ENCODE results near the gene RETSAT.
"Not testable (repeated sequence)": the region's sequence is repeated elsewhere in the genome, so short reads cannot be mapped to it uniquely, and the experiment has no call there.

Gene RETSAT

GRCh38 chr2:85383151-85383550, 28.8 kb upstream of the RETSAT start:
- DNase-seq = not testable (repeated sequence)

- no peak for DNase-seq
Measured at GRCh38 chr2:85380048-85380447, 25.7 kb upstream of the RETSAT start.

GRCh38 chr2:85378257-85378656, 23.9 kb upstream of the RETSAT start:
- DNase-seq = no peak

- DNase-seq = no peak
Measured at GRCh38 chr2:85377083-85377482, 22.8 kb upstream of the RETSAT start.

- no peak for DNase-seq
Measured at GRCh38 chr2:85376291-85377065, 22.1 kb upstream of the RETSAT start.

GRCh38 chr2:85371045-85371444, 16.7 kb upstream of the RETSAT start:
- DNase-seq = no peak

- no peak for DNase-seq
Measured at GRCh38 chr2:85369500-85369899, 15.2 kb upstream of the RETSAT start.

GRCh38 chr2:85368921-85369320, 14.6 kb upstream of the RETSAT start:
- DNase-seq = no peak

GRCh38 chr2:85367180-85367579, 12.9 kb upstream of the RETSAT start:
- no peak for DNase-seq

- DNase-seq = not testable (repeated sequence)
Measured at GRCh38 chr2:85362653-85363387, 8.5 kb upstream of the RETSAT start.

GRCh38 chr2:85357736-85358135, 3.4 kb upstream of the RETSAT start:
- no peak for DNase-seq

GRCh38 chr2:85356186-85356585, 1.9 kb upstream of the RETSAT start:
- no peak for DNase-seq

- no peak for DNase-seq
Measured at GRCh38 chr2:85355521-85355920, 1.2 kb upstream of the RETSAT start.

- no peak for DNase-seq
Measured at GRCh38 chr2:85355073-85355410, 714 bp upstream of the RETSAT start.

- no peak for DNase-seq
Measured at GRCh38 chr2:85353876-85354285, 447 bp downstream of the RETSAT start.

GRCh38 chr2:85347599-85347998, 6.7 kb downstream of the RETSAT start:
- DNase-seq = no peak

GRCh38 chr2:85344356-85344954, 9.9 kb downstream of the RETSAT start:
- DNase-seq = no peak

GRCh38 chr2:85343207-85343895, 11.0 kb downstream of the RETSAT start:
- DNase-seq = not testable (repeated sequence)

- no peak for DNase-seq
Measured at GRCh38 chr2:85342156-85342555, 12.2 kb downstream of the RETSAT start.

- DNase-seq = no peak
Measured at GRCh38 chr2:85341269-85342029, 12.9 kb downstream of the RETSAT start.

GRCh38 chr2:85340034-85340892, 14.1 kb downstream of the RETSAT start:
- DNase-seq = no peak

Data from right kidney (tissue), 1 donor.